Activated naive CD4-positive, alpha-beta T cell treated with anti-CD3 and anti-CD28 coated beads, Interleukin-2, amount 50 U/mL, for 72 hours (primary cell): Measurements from ENCODE around the gene FMNL3. TPM values are rescaled to one million over a fixed set of nuclear protein-coding genes. Genes with fewer than 3 reads are reported as not detected.
"Not testable (repeated sequence)": the region's sequence is repeated elsewhere in the genome, so short reads cannot be mapped to it uniquely, and the experiment has no call there.

ENCODE experiments used
- ATAC-seq, 2 donors: fragments of 150-1000 bp; cut with Tn5 transposase; 2 replicates each; pipeline ENCODE4 v1.10.0; 2021; ENCODE audit warnings: mild to moderate bottlenecking in 2 of 2, moderate library complexity in 2 of 2
- DNase-seq, 2 donors: peaks; one replicate each; pipeline ENCODE4 v3.0.0; 2021 to 2022; ENCODE audit warnings: low spot score in 2 of 2
- H3K27ac Mint-ChIP-seq, 2 donors: one replicate each; pipeline ENCODE4 v1.8.0; 2022; ENCODE audit warnings: mild to moderate bottlenecking in 2 of 2, mixed read lengths in 2 of 2
- H3K36me3 Mint-ChIP-seq, 2 donors: one replicate each; pipeline ENCODE4 v1.8.0; 2022; ENCODE audit warnings: mixed read lengths in 2 of 2
- H3K9me3 Mint-ChIP-seq, 2 donors: one replicate each; pipeline ENCODE4 v1.8.0; 2022; ENCODE audit warnings: mixed read lengths in 2 of 2
- total RNA-seq, 2 donors: library from RNA; stranded (reverse); gene quantifications; one replicate each; pipeline ENCODE4 v1.2.3, GENCODE V29; 2022

Gene FMNL3
- total RNA-seq, 2 donors from 2014 or later = 25.9 to 27.6 TPM

DNA sequence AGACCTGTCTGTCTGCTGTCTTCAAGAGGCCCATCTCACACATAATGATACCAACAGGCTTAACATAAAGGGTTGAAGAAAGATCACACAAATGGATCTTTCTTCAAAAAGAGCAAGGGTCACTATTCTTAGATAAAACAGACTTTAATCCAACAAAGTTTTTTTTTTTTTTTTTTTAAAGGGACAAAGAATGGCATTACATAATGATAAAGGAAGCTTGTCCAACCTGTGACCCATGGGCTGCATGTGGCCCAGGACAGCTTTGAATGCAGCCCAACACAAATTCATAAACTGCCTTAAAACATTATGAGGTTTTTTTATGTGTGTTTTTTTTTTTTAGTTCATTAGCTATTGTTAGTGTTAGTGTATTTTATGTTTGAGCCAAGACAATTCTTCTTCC is 95.0 kb downstream of the FMNL3 start:
- Mint-ChIP-seq H3K27ac (no peak overlapping the region), H3K36me3 (peaks cover 0 to 8% of the 10 kb centered on the region in 2 donors), H3K9me3 (peaks cover 0 to 4% of the 10 kb centered on the region in 2 donors)
- DNase-seq (no peak), ATAC-seq (no peak)

DNA sequence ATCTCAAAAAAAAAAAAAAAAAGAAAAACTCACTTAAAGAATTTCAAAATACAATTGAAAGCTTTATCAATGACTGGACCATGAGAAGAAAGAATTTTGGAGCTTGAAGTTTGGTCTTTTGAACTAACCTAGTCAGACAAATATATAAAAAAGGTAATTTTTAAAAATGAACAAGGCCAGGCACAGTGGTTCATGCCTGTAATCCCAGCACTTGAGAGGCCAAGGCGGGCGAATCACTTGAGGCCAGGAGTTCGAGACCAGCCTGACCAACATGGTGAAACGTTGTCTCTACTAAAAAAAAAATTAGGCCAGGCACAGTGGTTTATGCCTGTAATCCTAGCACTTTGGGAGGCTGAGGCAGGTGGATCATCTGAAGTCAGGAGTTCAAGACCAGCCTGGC is 96.4 kb downstream of the FMNL3 start:
- not testable (repeated sequence) for H3K9me3 Mint-ChIP-seq, H3K36me3 Mint-ChIP-seq, H3K27ac Mint-ChIP-seq, ATAC-seq, DNase-seq

DNA sequence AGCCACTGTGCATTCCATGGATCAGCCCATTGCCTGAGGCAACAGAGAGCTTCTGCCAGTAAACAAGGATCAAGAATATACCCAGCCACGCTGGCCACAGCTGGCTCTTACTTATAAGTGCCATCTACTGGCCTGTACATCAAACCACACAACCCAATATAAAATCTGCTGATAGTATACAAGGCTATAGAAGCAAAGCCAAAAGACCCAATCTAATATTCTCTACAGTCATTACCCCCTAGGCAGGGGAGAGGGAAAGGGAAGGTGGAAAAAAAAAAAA is 97.4 kb downstream of the FMNL3 start:
- Mint-ChIP-seq H3K36me3 (peaks cover 0 to 8% of the 10 kb centered on the region in 2 donors), H3K9me3 (peaks cover 0 to 4% of the 10 kb centered on the region in 2 donors), H3K27ac (no peak overlapping the region)
- ATAC-seq = no peak
- DNase-seq = no peak

DNA sequence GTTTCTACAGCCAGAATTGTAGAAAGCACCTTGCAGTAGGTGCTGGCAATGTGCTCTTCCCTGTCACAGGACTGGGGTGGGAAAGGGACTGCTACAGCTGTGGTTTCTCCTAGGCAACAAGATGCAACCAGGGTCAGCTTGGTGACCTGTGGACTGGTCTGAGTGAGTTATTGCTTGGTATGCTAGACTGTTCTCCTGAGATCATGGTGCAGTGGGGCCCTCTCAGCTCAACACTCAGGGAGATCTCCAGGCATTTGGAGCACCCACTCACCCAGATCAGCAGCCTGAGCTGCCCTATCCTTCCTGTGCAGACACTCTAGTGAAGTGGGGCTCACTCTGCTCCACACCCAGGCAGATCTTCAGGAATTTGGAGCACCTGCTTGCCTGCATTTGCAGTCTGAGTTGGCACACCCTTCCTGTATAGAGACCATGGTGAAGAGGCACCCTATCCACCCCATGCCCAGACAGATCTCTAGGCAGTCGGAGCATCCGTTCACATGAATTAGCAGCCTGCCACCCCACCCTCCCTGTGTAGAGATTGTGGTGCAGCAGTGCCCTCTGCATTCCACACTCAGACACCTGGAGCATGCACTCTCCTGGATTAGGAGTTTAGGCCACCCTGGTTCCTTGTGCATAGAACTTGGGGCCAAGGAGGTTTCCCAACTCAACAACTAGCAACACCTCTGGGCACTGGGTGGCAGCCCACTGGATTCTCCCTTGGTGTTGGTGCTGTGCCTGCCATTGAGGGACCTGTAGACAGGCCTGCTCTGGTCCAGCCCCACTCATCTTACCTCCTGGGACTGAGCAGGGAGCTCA is 97.9 kb downstream of the FMNL3 start:
- Mint-ChIP-seq H3K9me3 (peaks cover 0 to 2% of the 10 kb centered on the region in 2 donors), H3K27ac (no peak overlapping the region), H3K36me3 (peaks cover 0 to 8% of the 10 kb centered on the region in 2 donors)
- no peak for DNase-seq
- ATAC-seq = no peak

DNA sequence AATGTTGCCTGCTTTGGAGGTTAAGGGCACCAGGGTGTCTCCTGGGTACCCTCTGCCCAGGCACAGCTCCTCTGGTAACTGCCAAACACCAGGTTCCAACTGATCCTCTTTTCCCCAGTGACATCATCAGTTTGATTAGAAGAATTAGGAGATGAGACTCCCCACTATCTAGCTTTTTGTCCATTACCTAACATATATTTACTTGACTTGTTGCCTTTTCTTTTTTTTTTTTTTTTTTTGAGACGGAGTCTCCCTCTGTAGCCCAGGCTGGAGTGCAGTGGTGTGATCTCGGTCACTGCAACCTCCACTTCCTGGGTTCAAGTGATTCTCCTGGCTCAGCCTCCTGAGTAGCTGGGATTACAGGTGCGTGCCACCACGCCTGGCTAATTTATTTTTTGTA is 101.7 kb downstream of the FMNL3 start, which contains the start of gene FAM186B:
Gene FAM186B (minus strand): TSS at position 101 of the 400 bp plus-strand sequence. CDS start 162 bp downstream, outside the sequence.
- DNase-seq, ATAC-seq, H3K36me3 Mint-ChIP-seq, H3K9me3 Mint-ChIP-seq, H3K27ac Mint-ChIP-seq: not testable (repeated sequence)

DNA sequence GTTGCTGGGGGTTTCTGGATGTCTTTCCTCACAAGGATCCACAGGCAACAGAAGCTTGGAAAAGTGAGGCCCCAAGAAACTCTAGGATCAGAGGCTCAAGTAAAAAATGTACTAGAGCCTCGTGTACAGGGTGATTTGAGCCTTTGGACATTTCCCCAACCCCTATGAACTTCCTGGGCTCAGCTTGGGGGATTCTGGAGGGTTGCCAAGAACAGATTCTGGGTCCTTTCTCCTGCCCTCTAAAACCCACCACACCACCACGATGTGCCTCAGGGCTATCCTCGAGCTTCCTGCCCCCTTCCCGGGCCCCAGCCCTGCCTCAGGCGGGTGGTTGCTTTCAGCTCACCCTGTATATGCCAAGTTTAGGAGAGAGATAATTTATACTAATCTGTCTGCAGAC is 102.3 kb downstream of the FMNL3 start:
- H3K9me3 Mint-ChIP-seq = no peaks in the 10 kb centered on the region
- ATAC-seq = no peak
- DNase-seq = no peak
- no peak overlapping the region for H3K27ac Mint-ChIP-seq
- H3K36me3 Mint-ChIP-seq = peaks cover 0 to 2% of the 10 kb centered on the region in 2 donors

DNA sequence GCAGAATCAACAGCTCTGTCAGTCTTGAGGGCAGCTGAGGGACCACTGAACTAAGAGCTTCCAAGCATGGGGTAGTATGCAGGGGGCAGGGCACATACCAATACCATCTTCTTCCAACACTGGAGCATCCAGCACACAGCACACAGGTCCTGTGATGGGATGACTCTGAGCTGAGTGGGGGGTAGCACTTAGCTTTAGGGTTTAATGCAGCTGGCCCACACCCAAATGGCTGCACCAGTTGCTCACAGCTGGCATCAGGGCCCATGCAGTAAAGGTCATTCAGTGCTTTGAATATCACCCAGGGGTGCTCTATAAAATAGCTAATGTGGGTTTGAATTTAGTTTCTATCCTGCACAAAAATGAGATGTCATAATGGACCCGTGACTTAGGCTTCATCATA is 103.5 kb downstream of the FMNL3 start:
- ATAC-seq (no peak), DNase-seq (no peak)

DNA sequence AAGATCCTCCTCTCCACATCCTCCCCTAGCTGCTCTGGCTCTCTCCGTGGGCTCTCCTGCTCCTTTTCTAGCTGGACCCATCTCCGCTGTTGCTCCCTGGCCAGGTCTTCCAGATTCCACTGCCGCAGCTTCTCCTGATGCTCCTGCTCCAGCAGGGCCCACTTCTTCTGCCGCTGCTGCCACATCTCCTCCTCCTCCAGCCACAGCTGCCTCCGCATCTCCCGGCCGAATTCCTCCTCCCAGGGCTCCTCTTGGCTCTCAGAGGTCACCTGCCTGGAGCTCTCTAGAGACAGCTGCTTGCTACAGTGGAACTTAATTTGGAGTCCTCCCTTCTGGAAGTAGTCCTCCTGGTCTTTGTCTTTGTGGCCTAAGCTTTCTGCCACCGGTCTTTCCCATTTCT is 107.2 kb downstream of the FMNL3 start:
- ATAC-seq = no peak
- DNase-seq = no peak
- peak overlapping the region in 1 of 2 donors; percentile 50 for H3K27ac Mint-ChIP-seq

More for the DNA sequence above, 103.5 kb downstream of the FMNL3 start:
- no peaks in the 10 kb centered on the region for H3K36me3 Mint-ChIP-seq
- H3K27ac Mint-ChIP-seq = no peak overlapping the region
- no peaks in the 10 kb centered on the region for H3K9me3 Mint-ChIP-seq

DNA sequence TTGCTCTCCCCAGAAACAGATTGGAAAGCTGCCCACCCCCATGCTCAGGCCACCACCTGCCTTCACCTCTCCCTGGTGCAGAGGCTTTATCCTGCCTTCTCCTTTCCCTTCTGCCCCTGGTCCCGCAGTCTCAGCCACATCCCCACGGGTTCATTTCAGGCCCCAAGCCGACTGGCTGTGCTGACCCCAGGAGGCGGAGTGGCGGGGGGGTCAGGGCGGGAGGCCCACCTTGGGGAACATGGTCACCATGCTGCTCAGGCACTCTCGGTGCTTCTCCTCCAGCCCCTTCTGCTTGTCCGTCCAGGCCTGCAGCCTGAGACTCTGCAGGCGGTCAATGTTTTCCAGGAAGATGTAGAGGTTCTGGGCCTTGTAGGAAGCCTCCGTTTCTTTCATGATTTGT is 108.7 kb downstream of the FMNL3 start:
- Mint-ChIP-seq H3K27ac (peak overlapping the region in 1 of 2 donors; percentile 9), H3K9me3 (no peaks in the 10 kb centered on the region), H3K36me3 (no peaks in the 10 kb centered on the region)
- ATAC-seq (no peak), DNase-seq (no peak)

More for the DNA sequence above, 107.2 kb downstream of the FMNL3 start:
- no peaks in the 10 kb centered on the region for H3K36me3 Mint-ChIP-seq
- no peaks in the 10 kb centered on the region for H3K9me3 Mint-ChIP-seq

DNA sequence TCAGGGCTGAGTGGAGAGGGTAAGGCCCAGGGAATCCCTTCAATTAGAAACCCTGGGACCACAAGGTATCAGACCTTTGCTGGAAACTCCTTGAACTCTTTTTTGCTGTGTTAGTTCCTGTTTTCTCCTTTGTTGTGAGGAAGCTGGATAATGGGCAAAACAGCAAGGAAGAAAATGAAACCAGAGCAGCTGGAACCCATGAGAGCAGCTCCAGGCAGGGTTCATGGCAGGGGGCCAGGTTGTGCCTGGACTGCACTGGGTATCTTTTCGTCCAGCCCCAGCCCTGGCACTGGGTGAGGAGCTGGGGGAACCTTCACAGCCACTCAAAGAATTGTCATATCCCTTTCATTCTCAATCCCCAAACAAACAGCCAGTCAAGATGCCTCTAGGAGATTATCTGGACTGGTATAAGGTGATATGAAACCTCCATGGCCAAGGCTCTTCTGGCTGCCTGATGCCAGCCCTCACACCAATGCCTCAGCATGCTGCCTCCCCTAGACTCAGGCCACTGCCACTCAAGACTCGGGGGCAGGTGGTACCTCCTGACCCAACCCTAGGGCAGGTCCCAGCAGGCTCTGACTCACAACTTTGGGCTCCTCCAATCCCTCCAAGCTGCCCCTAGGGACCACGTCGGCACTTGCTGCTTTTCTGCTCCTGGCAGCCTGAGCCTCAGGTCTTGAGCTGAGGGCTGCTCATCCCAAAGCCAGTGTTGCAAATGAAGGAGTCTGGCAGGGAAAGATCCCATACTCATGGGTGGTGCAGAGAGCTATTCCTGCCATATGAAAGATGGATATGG is 118.3 kb downstream of the FMNL3 start:
- peaks cover 4 to 5% of the 10 kb centered on the region in 2 donors for H3K9me3 Mint-ChIP-seq
- ATAC-seq (no peak), DNase-seq (no peak)
- H3K36me3 Mint-ChIP-seq = peaks cover 0 to 17% of the 10 kb centered on the region in 2 donors
- H3K27ac Mint-ChIP-seq = peak overlapping the region in 1 of 2 donors; percentile 55

DNA sequence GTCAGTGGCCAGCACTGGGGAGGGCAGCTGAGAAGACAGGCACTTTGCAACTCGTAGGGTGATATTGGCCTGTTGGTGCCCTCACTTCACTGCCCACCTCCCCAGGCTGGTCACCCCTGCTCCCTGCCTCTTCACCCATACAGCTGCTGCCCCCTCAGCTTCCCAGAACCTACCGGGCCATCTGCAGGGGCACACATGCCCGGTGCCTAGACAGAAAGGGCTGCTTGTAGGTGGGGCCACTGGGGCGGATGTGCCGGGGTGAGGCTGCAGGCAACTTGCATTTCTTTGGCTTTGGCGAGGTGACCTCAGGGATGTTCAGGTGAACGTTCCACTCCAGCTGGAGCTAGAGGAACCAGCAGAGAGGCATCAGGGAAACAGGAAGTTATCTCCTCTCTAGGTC is 118.9 kb downstream of the FMNL3 start:
- DNase-seq = no peak
- Mint-ChIP-seq H3K36me3 (peaks cover 0 to 17% of the 10 kb centered on the region in 2 donors), H3K27ac (no peak overlapping the region), H3K9me3 (peaks cover 4 to 5% of the 10 kb centered on the region in 2 donors)
- no peak for ATAC-seq

DNA sequence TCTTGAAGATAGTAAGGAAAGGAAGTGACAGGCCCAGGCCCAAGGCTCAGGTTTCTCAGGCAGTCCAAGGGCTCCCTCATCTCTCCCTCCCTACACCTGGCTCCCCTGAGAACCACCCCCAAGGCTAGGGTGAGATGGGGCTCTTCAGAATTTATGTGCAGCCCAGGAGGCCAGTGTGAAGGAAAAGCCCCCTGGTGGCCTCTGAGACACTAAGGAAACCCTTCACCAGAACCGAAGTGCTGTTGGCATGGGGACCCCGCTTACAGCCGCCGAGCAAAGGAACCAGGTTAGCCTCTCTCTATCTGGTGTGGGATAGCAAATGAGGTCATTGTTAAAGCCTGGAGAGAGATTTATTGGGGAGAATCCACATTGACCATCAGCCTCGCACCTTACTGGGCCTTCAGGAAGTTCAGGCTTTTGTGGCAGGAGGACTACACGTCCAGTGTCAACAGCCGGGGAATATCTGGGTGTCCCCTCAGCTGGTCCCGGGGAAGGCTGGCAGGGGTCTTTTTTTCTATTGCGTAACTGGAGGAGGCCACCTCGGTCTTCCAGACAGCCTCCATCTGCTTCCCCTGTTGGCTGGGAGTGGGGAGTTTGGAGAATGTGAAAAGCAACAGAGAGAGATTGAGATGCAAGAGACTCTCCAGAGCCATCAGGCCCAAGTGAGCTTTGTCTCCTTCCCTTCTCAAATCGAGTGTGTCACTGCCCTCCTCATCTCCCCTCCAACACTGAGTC is 119.9 kb downstream of the FMNL3 start:
- no peak overlapping the region for H3K27ac Mint-ChIP-seq
- peaks cover 4 to 5% of the 10 kb centered on the region in 2 donors for H3K9me3 Mint-ChIP-seq
- H3K36me3 Mint-ChIP-seq = peaks cover 0 to 21% of the 10 kb centered on the region in 2 donors
- DNase-seq = no peak
- no peak for ATAC-seq

Other genes with a start within 250 kb of the FMNL3 start
- 1 to 10 TPM in 1 of 2 donors, under 1 TPM in 1; 0.39 to 6.3 TPM for gene KCNH3, start 168.4 kb downstream of the FMNL3 start, total RNA-seq
- 10 to 100 TPM; 62.8 to 70.5 TPM for gene MCRS1, start 139.3 kb downstream of the FMNL3 start, total RNA-seq
- under 1 TPM; 0.16 to 0.18 TPM for gene FAM186B, start 101.8 kb downstream of the FMNL3 start, total RNA-seq
- 10 to 100 TPM in 1 of 2 donors, 1 to 10 TPM in 1; 5.1 to 10.1 TPM for gene PRPF40B, start 83.8 kb downstream of the FMNL3 start, total RNA-seq
- gene TMBIM6, start 34.2 kb upstream of the FMNL3 start, total RNA-seq = 100 to 1,000 TPM; 361 to 467 TPM
- gene NCKAP5L, start 121.0 kb upstream of the FMNL3 start, total RNA-seq = 1 to 10 TPM; 5.5 to 7.5 TPM
- 1 to 10 TPM; 2.5 to 5.4 TPM for gene BCDIN3D, start 135.7 kb upstream of the FMNL3 start, total RNA-seq
- under 1 TPM; 0.52 to 0.78 TPM for gene FAIM2, start 196.5 kb upstream of the FMNL3 start, total RNA-seq
- gene AQP2, start 243.3 kb upstream of the FMNL3 start, total RNA-seq = not detected